Subcutaneous adipose tissue (tissue), 4 donors: ENCODE results near the gene TMEM129. TPM values are rescaled to one million over a fixed set of nuclear protein-coding genes. Genes with fewer than 3 reads are reported as not detected.

Source experiments
- total RNA-seq, 4 donors: library from RNA; depleted of rRNA; stranded (reverse); fragments of >200 nt; gene quantifications; one replicate each; pipeline ENCODE4 v1.1.0, GENCODE V29; 2016
- TF ChIP-seq, protein P1 (sequence below): fragments of 450-650 bp; IDR thresholded peaks from one replicate; pipeline ENCODE4 v1.5.1; 2016; ENCODE audit warnings: low read depth, mild to moderate bottlenecking, control low read depth, antibody characterized with exemption, moderate library complexity

Gene TMEM129
- total RNA-seq, 4 donors from 2014 or later, result 21.0 to 65.4 (median 30.4) TPM

DNA sequence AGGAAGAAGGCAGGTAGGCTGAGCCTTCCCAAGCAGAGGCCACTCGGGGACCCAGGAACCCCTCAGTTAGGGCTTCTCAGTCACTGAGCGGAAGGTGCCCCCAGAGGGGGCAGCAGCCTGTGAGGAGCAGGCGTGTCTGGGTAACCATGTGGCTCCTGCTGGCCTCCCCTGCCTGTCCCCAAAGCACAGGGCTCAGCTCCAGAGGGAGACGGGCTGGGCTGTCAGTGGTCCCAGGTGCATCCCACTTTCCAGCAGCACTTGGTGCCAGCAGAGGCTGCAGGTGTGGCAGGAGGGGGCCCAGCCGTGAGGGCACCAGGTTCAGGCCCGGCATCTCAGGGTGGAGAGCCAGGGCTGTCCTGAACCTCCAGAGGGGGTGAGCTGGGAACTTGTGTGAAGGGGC is 22.9 kb upstream of the TMEM129 start:
- TF ChIP-seq, protein P1, sequence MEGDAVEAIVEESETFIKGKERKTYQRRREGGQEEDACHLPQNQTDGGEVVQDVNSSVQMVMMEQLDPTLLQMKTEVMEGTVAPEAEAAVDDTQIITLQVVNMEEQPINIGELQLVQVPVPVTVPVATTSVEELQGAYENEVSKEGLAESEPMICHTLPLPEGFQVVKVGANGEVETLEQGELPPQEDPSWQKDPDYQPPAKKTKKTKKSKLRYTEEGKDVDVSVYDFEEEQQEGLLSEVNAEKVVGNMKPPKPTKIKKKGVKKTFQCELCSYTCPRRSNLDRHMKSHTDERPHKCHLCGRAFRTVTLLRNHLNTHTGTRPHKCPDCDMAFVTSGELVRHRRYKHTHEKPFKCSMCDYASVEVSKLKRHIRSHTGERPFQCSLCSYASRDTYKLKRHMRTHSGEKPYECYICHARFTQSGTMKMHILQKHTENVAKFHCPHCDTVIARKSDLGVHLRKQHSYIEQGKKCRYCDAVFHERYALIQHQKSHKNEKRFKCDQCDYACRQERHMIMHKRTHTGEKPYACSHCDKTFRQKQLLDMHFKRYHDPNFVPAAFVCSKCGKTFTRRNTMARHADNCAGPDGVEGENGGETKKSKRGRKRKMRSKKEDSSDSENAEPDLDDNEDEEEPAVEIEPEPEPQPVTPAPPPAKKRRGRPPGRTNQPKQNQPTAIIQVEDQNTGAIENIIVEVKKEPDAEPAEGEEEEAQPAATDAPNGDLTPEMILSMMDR, result no peak

- TF ChIP-seq, protein P1, result no peak
Observed at GRCh38 chr4:1743551-1743950, 22.4 kb upstream of the TMEM129 start.

DNA sequence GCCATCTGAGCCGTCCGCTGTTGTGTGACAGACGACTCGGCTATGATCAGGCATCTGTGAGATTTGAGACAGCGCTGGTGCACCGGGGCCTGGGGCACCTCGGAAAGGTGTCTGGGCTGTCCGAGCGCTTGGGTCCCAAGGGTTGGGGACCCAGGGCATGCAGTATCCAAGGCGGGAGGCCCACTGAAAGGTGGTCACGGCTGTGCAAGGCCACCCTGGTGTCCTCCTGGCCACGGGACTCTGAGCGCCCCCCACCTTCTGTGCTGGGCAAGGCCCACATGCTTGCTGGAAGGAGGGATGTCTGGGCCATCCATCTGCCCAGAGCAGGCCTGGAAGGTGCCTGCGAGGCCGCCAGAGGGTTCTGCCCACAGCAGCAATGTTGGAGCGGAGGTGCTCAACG is 20.1 kb upstream of the TMEM129 start:
- TF ChIP-seq, protein P1, result no peak

GRCh38 chr4:1740021-1740545 is 19.0 kb upstream of the TMEM129 start:
- TF ChIP-seq, protein P1, result no peak

DNA sequence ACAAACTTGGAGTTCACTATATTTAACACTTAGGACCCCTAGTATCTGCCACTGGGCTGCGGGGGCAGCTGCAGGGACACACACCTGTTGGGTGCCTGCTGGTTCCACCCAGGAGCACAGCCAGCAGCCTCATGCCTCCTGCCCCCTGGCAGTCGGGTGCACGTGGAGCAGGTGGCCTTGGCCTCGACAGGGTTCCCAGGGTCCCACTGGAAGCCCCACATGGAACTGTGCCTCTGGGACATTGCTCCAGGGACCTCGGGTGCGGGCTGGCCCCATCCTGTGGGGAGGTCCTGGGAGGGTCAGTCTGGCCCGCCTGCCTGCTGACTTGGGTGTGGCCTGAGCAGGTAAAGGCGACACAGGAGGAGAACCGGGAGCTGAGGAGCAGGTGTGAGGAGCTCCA is 18.2 kb upstream of the TMEM129 start:
- TF ChIP-seq, protein P1, result no peak

DNA sequence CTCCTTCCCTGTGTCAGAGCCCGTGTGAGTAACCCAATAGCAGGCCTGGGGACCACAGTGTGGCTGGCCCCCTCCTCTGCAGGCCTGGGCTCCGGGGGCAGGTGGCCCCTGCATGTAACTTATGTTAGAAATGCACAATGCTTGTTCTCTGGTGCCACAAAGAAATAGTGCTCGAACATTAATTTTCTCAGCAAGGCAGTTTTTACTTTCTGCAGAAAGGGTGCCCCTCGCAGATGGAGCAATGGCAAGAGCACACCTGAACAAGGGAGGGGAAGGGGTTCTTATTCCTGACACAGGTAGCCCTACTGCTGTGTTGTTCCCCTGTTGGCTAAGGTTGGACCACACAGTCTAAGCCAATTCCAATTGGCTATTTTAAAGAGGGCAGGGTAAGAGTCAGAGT is 17.3 kb upstream of the TMEM129 start:
- TF ChIP-seq, protein P1, result no peak

DNA sequence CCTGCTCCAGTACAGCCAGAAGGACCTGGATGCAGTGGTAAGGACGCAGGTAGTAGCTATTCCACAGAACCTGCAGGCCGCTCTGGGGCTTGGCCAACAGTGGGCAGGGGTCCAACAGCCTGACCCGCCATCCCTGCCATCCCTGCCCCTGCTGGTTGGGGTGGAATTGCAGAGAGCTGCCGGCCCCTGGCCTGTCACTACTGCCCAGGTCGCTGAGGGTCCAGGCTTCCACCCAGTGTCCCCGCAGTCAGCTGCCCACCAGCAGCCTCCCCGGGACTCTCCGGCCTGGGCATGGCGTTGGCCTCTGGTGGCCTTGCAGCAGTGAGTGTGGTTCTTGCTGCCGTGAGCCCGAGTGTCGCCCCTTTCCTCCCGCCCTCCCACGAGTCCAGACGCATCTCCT is 16.5 kb upstream of the TMEM129 start:
- TF ChIP-seq, protein P1, result no peak
